HepG2 (cell line): Measurements from ENCODE around the gene MAP2K6. TPM values are rescaled to one million over a fixed set of nuclear protein-coding genes. Genes with fewer than 3 reads are reported as not detected.

Experiments
- BCL6 ChIP-seq: IDR thresholded peaks from 2 replicates; pipeline ENCODE4 v1.6.1; 2016; ENCODE audit warnings: missing genetic modification reagents, missing compliant biosample characterization
- ERF ChIP-seq: IDR thresholded peaks from 2 replicates; pipeline ENCODE4 v1.6.1; 2018; ENCODE audit warnings: missing biosample characterization, missing genetic modification reagents
- ETV5 ChIP-seq: IDR thresholded peaks from 2 replicates; pipeline ENCODE4 v1.6.1; 2018; ENCODE audit warnings: missing biosample characterization, missing genetic modification reagents, inconsistent platforms, borderline replicate concordance
- LCORL ChIP-seq, 2 experiments: fragments of 450-650 bp in 1 of 2; sonication (generic) in 1 of 2; formaldehyde crosslinking in 1 of 2; IDR thresholded peaks; 2 replicates each; pipeline versions ENCODE4 v1.5.0 to v1.6.1; 2017 to 2020; ENCODE audit warnings: antibody characterized with exemption in 1 of 2, missing genetic modification reagents in 1 of 2
- MAFG ChIP-seq: sonication (generic); formaldehyde crosslinking; IDR thresholded peaks from 2 replicates; pipeline ENCODE4 v1.5.1; 2020; ENCODE audit warnings: mild to moderate bottlenecking, missing genetic modification reagents
- MXI1 ChIP-seq: IDR thresholded peaks from 3 replicates; pipeline ENCODE4 v1.6.1; 2012; ENCODE audit warnings: low read depth, low read length, inconsistent platforms, borderline replicate concordance
- NFE2 ChIP-seq: sonication (generic); formaldehyde crosslinking; IDR thresholded peaks from 2 replicates; pipeline ENCODE4 v1.4.0; 2020; ENCODE audit warnings: missing genetic modification reagents
- ZNF564 ChIP-seq: sonication (generic); formaldehyde crosslinking; IDR thresholded peaks from 2 replicates; pipeline ENCODE4 v1.8.1; 2023; ENCODE audit warnings: mild to moderate bottlenecking, missing genetic modification reagents
- ZNF644 ChIP-seq: IDR thresholded peaks from 2 replicates; pipeline ENCODE4 v1.6.1; 2016; ENCODE audit warnings: low read depth
- ZNF713 ChIP-seq: sonication (generic); formaldehyde crosslinking; IDR thresholded peaks from 2 replicates; pipeline ENCODE4 v1.4.0; 2020; ENCODE audit warnings: mild to moderate bottlenecking, missing genetic modification reagents
- polyA plus RNA-seq, 8 experiments: library from polyadenylated mRNA; depleted of rRNA in 3 of 8; stranded (reverse) in 7 of 8; unstranded in 1 of 8; fragments of >200 nt; fragmentation: Illumina TruSeq in 4 of 8; extraction: Trizol in 4 of 8; gene quantifications; 2 replicates each; pipeline versions ENCODE4 v1.2.1 to v1.2.3, GENCODE V29; 2011 to 2016; ENCODE audit warnings: low read depth in 4 of 8, missing spikeins in 1 of 8, mixed read lengths in 1 of 8; ENCODE audit not compliant: insufficient read depth in 1 of 8
- total RNA-seq, 5 experiments: library from RNA; depleted of rRNA; stranded (reverse); fragments of >200 nt; fragmentation: Illumina TruSeq; extraction: Trizol; gene quantifications; 2 replicates each; pipeline ENCODE4 v1.2.3, GENCODE V29; 2016; ENCODE audit warnings: low read depth in 1 of 5
- TF ChIP-seq, protein P1 (sequence below): sonication (generic); formaldehyde crosslinking; IDR thresholded peaks from 2 replicates; pipeline ENCODE4 v1.4.0; 2020; ENCODE audit warnings: mild to moderate bottlenecking, missing genetic modification reagents
- TF ChIP-seq, protein P2 (sequence below): sonication (generic); formaldehyde crosslinking; conservative IDR thresholded peaks from 2 replicates; pipeline ENCODE4 v1.8.1; 2023; ENCODE audit warnings: missing genetic modification reagents

Gene MAP2K6
- total and polyA plus RNA-seq, 2 of the 13 experiments (the other 11 are each of a cell fraction or from before 2014, with no cell fraction given) = 5.1 to 33.6 TPM

DNA sequence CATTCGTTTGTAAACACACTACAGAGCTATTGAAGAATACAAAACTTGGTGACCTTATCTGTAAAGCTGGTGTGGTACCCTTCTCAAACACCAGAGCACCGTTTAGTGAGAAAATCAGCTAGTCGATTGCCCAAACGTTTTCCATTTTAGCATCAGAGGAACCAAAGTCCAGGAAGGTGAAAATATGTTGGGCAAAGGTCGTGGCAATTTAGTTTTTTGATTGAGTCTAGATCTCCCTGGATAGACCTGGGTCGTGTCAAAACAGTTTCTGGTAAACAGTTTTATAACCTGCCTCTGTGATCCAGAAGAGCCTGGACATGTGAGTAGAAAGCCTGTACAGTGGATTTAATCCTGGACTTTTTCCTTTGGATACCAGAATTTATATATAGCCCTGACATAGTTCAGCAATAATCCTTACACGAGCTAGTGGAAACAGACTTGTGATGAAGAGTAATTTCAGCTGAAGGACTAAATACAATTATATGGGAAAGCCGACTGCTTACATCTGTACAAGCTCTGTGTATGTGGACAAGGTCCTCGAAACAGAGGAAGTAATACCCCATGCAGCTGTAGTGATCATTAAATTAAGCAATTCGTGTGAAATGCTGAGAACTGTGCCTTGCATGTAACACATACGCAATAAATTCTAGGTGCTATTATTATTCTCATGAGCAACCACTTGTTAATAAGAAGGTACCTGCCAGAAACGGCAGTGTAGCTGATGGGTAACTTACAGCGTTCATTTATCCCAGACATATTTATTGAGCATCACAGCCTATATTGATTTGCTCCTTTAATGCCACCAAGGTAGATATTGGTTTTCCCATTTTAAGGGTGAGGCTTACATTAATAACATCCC, 72.5 kb downstream of the MAP2K6 start (continued):
- TF ChIP-seq, protein P1, sequence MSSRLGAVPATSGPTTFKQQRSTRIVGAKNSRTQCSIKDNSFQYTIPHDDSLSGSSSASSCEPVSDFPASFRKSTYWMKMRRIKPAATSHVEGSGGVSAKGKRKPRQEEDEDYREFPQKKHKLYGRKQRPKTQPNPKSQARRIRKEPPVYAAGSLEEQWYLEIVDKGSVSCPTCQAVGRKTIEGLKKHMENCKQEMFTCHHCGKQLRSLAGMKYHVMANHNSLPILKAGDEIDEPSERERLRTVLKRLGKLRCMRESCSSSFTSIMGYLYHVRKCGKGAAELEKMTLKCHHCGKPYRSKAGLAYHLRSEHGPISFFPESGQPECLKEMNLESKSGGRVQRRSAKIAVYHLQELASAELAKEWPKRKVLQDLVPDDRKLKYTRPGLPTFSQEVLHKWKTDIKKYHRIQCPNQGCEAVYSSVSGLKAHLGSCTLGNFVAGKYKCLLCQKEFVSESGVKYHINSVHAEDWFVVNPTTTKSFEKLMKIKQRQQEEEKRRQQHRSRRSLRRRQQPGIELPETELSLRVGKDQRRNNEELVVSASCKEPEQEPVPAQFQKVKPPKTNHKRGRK (CRISPR knock-in tag) = no peak
- TF ChIP-seq ZNF713 (no peak), ZNF564 (CRISPR knock-in tag) (no peak), MAFG (no peak), NFE2 (no peak), ERF (CRISPR knock-in tag) (no peak), ZNF644 (CRISPR knock-in tag) (no peak), LCORL (IDR thresholded peaks at IDR 0.05) (no peak), LCORL (CRISPR knock-in tag; IDR thresholded peaks at IDR 0.05) (no peak), MXI1 (no peak), BCL6 (CRISPR knock-in tag) (no peak), ETV5 (no peak)
- TF ChIP-seq, protein P2, sequence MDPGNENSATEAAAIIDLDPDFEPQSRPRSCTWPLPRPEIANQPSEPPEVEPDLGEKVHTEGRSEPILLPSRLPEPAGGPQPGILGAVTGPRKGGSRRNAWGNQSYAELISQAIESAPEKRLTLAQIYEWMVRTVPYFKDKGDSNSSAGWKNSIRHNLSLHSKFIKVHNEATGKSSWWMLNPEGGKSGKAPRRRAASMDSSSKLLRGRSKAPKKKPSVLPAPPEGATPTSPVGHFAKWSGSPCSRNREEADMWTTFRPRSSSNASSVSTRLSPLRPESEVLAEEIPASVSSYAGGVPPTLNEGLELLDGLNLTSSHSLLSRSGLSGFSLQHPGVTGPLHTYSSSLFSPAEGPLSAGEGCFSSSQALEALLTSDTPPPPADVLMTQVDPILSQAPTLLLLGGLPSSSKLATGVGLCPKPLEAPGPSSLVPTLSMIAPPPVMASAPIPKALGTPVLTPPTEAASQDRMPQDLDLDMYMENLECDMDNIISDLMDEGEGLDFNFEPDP (CRISPR knock-in tag) = no peak
